GM19193 (cell line): ENCODE measurements around the gene MRPL53.

Experiments used
- POLR2A ChIP-seq: IDR thresholded peaks from 4 replicates; pipeline ENCODE4 v1.6.1; 2011; ENCODE audit not compliant: insufficient read depth, insufficient read length; ENCODE audit errors: extremely low read depth

MRPL53 gene

GRCh38 chr2:74495440-74495839 is 23.0 kb upstream of the MRPL53 start:
- no peak for TF ChIP-seq POLR2A

- no peak for TF ChIP-seq POLR2A
These were observed 21.1 kb upstream of the MRPL53 start for GRCh38 chr2:74493546-74493945.

DNA sequence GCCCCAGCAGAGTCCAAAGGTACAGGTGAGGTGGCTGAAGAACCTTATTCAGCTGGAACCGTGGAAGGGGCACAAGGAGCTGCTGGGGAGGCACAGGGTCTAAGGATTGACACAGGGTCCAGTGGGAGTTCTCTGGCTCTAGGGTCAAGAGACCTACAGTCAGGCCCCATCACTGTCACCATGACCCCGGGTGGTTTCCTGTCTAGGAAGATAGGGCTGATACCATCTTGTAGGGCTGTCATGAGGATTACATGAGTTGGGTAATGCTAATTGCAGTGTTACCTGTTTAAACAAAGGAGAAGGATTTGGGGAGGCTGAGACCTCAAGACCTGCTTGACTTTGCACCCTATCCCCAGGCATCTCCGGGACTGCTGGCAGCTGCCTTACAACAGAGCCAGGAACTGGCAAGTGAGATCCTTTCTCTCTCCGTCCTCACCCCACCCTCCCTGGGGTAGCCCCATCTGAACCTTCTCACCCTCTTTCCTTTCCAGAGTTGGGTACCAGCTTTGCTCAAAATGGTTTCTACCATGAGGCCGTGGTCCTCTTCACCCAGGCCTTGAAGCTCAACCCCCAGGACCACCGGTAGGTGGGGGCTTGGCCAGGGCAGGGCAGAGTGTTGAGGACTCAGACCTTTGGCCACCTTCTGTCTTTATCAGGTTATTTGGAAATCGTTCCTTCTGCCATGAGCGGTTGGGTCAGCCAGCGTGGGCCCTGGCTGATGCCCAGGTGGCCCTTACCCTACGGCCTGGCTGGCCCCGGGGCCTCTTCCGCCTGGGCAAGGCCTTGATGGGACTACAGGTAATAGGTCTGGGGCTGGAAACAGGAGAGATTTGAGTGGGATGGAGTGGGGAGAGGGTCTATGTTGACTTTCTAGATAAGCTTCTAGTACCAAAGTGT is 19.4 kb upstream of the MRPL53 start:
- no peak for TF ChIP-seq POLR2A

- TF ChIP-seq POLR2A = no peak
These were observed 17.4 kb upstream of the MRPL53 start for GRCh38 chr2:74489906-74490305.

DNA sequence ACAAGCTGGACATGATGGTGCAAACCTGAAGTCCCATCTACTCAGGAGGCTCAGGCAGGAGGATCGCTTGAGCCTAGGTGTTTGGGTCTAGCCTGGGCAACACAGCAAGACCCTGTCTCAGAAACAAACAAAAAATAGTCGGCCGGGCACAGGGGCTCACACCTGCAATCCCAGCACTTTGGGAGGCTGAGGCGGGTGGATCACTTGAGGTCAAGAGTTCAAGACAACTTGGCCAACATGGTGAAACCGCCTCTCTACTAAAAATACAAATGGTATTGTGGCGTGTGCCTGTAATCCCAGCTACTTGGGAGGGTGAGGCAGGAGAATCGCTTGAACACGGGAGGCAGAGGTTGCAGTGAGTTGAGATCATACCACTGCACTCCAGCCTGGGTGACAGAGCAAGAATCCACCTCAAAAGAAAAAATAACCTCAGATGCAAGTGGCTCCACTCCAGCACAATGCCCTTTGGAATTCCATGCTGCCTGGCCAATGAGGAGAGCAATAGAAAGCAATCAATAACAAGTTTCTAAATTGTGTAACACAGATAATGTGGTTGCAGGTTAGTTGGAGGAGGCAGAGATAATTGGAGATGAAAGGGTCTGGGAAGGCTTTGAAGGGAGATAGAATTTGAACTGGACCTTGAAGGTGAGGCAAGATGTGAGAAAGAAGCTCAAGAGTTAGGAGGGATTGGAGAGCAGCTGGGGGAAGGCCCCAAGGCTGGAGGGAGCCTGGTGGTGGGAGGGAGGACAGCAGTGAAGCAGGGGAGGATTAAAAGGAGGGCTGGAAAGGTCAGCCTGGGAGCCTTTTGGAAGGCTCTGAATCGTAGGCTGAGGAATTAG is 16.4 kb upstream of the MRPL53 start:
- TF ChIP-seq POLR2A = no peak

DNA sequence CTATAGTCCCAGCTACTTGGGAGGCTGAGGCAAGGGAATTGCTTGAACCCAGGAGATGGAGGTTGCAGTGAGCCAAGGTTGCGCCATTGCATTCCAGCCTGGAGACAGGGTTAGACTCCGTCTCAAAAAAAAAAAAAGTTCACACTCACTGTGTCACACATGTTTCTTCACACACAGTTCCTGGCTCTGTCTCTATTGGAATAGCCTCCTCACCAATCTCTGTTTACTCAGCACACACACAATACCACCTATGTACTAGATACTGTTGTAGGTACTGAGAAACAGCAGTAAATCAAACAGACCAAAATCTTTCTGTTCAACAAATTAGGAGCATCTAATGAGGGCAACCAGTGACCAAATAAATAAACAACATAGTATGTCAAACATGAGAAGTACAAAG is 13.7 kb upstream of the MRPL53 start:
- TF ChIP-seq POLR2A = no peak

- peak; percentile 79 for TF ChIP-seq POLR2A
These were observed 10.6 kb upstream of the MRPL53 start, which contains the start of the genes CCDC142 and TTC31 for GRCh38 chr2:74482801-74483674. CCDC142 (minus strand) TSS chr2:74482998; CDS start chr2:74482837, 161 bp downstream. TTC31 (plus strand) TSS chr2:74483081; CDS start chr2:74483096, 15 bp downstream.

DNA sequence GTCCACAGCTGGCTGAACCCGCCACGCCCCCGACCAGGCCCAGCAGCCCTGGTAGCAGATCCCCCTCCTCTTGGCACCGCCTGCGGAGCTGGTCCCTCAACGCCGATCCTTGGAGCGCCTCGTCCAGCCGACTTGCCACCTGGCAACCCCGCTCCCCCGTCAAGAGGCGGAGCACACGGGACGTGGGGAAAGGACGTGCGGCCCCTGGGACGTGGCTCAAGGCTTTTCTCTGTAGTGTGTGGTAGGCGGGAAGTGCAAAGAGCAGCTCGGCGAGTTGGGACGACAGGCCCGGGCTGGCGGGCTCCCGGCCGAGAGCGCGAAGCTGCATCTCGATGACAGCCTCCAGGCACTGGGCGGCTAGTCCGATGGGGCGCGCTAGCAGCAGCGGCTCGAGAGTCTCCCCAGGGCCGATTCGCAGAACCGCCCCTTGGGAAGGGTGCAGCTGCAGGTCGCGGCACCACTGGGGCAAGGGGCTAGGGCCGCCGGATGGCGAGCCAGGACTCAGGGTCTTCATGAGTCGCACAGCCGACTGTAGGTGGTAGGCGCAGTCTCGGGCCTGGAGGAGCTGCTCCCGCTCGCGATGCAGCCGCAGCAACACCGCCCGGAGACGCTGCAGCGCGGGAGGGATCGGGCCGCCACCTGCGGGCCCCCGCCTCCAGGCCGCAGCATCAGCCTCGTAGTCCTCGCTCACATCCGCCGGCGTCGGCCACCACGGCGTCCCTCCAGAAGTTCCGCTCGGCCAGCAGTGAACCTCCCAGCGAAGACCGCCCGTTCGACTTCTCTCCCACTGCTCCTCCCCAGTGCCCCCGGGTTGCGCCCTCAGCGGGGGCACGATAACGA is 9.7 kb upstream of the MRPL53 start:
- TF ChIP-seq POLR2A = no peak

- TF ChIP-seq POLR2A = no peak
These were observed 9.0 kb upstream of the MRPL53 start for GRCh38 chr2:74481431-74481830.

DNA sequence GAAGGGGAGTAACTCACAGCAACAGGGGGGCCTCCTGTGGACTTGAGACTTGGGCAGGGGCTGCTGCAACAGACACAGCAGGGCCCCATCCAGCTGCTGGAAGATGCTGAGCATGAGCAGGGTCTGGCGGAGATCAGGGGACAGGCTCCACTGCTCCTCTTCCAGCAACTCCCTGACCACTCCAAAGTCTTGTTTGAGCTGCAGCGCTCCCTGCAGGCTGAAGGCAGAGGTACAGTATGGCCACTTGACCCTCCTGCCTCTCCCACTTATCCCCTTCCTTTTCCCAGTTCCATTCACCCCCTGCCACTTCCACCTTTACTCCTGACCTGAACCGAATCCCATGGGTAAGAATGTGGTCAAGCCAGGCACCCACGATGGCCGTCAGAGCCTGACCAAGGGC is 2.4 kb upstream of the MRPL53 start:
- TF ChIP-seq POLR2A = no peak

- no peak for TF ChIP-seq POLR2A
These were observed 2.0 kb upstream of the MRPL53 start for GRCh38 chr2:74474481-74474880.

- no peak for TF ChIP-seq POLR2A
These were observed 422 bp upstream of the MRPL53 start for GRCh38 chr2:74472945-74473258.

DNA sequence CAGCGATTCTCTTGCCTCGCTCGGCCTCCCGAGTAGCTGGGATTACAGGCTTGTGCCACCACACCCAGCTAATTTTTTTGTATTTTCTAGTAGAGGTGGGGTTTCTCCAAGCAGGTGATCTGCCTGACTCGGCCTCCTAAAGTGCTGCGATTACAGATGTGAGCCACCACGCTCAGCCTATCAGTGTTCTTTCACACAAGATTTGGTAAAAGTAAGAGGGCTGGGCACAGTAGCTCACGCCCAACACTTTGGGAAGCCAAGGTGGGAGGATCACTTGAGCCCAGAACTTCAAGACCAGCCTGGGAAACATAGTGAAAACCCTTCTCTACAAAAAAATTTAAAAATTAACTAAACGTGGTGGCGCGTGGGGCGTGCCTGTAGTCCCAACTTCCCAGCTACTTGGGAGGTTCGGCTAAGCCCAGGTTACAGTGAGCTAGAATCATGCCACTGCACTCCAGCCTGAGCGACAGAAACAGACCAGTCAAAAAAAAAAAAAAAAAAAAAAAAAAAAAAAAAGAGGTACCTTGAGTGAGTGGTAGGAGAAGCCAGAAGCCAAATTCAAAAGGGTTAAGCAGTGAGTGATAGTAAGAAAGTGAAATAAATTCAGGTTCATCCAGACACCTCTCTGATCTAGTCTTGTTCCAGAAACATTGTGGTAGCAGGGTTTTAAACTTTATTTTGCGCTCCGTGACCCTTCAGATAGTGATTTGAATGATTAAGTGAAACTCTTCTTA is 981 bp downstream of the MRPL53 start:
- TF ChIP-seq POLR2A = no peak
